ENCODE data around the gene SLX4IP. TPM values are rescaled to one million over a fixed set of nuclear protein-coding genes. Genes with fewer than 3 reads are reported as not detected.

SLX4IP gene
- total RNA-seq, 1 experiment from 2014 or later: 11.1 TPM

DNA sequence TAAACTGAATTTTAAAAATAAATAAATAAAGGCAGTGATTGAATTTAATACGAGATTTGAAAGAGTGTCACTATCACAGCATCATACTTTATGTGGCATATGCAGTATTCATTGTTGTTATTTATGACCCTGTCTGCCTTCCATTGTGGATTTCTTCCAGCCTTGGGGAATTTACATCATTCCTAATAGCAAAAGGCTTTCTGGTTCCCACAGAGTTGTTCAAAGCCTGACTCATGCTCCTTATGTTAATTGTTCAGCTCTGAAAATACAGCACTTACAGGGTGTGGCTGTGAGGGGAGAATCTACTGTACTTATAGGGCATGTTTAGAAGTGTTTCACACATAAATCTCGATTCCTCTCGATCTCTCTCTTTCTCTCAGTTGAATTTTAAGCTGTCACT lies 184.3 kb downstream of the SLX4IP start:
- TF ChIP-seq FOSL1 (IDR thresholded peaks at IDR 0.05; ENCODE audit: low read depth) (peak; percentile 25; the same call in 1 of the 2 replicates), JUND (IDR thresholded peaks at IDR 0.05) (0 out of 2 replicates have a peak, but pooled peaks have one; percentile 20), CBX3 (IDR thresholded peaks at IDR 0.05; ENCODE audit: low read depth) (no peak), ELF1 (IDR thresholded peaks at IDR 0.05; ENCODE audit: borderline replicate concordance, low read depth) (no peak), CEBPB (IDR thresholded peaks at IDR 0.05; ENCODE audit: low read depth) (no peak)
- ChIA-PET POLR2A (no interaction called here), CTCF (no interaction called here), RAD21 (ENCODE audit: low non-redundant PET in 1 of 2, low total read pairs in 2 of 2, uncharacterized antibody in 2 of 2, unreplicated experiment in 2 of 2) (no interaction called here)
- Histone ChIP-seq H3K4me2 (ENCODE audit: low read length) (peak overlapping the region; percentile 43), H3K9me2 (ENCODE audit: insufficient read depth) (no peaks in the 10 kb centered on the region), H3K27ac (ENCODE audit: low read depth, low read length) (no peak overlapping the region), H3K27me3 (ENCODE audit: insufficient read depth, low read length) (no peaks in the 10 kb centered on the region), H3K4me1 (ENCODE audit: control insufficient read depth in 1 of 2, insufficient read depth in 2 of 2, low read length in 2 of 2) (peaks cover 4 to 12% of the 10 kb centered on the region in 2 experiments), H2AFZ (ENCODE audit: low read depth, low read length, poor library complexity, severe bottlenecking) (no peak overlapping the region), H4K20me1 (ENCODE audit: insufficient read depth) (no peaks in the 10 kb centered on the region), H3K9ac (ENCODE audit: low read length) (no peak overlapping the region), H3K79me2 (ENCODE audit: insufficient read depth, low read length) (no peaks in the 10 kb centered on the region), H3K4me3 (replicated peaks in 1 of 2; ENCODE audit: low read depth in 1 of 2, low read length in 2 of 2) (no peak overlapping the region), H3K9me3 (ENCODE audit: control insufficient read depth in 1 of 2, insufficient read depth in 1 of 2, low read depth in 1 of 2, low read length in 2 of 2) (no peaks in the 10 kb centered on the region), H3K36me3 (ENCODE audit: control insufficient read depth in 1 of 2, insufficient read depth in 2 of 2, low read length in 2 of 2) (no peaks in the 10 kb centered on the region)
- BruUV-seq (replicated peaks): no TSS peak
- DNase-seq (ENCODE audit: low read depth, low spot score) (peak; percentile 46), ATAC-seq (peak; percentile 58; the same call in 1 of the 2 replicates)
- intact Hi-C loops (cut with micrococcal nuclease): no loop called here

DNA sequence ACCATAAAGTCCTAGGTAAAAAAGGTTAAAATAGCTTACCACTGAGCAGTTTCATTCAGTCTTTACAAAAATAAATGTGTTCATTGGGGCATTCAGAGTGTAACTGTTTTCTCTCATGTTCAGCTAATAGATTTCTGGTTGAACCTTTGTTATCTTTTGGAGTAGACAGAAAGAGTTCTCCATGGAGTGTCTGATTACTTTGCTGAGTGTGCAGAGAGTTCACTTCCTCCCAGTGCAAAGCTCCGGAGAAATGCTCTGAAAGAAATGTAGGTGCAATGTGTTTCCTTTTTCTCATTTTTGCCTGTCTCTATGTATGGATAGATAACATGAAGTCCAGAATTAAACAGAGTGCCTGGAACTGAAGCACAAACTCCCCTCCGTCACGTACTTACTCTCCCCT lies 186.0 kb downstream of the SLX4IP start:
- CTCF ChIA-PET: no interaction called here
- H3K79me2 ChIP-seq (ENCODE audit: insufficient read depth, low read length): no peaks in the 10 kb centered on the region
- H3K27me3 ChIP-seq (ENCODE audit: insufficient read depth, low read length): no peaks in the 10 kb centered on the region
- BruUV-seq (replicated peaks): no TSS peak
- intact Hi-C loops (cut with micrococcal nuclease): no loop called here
- no peaks in the 10 kb centered on the region for H3K9me2 ChIP-seq (ENCODE audit: insufficient read depth)
- no peaks in the 10 kb centered on the region for H4K20me1 ChIP-seq (ENCODE audit: insufficient read depth)
- no peak overlapping the region for H3K27ac ChIP-seq (ENCODE audit: low read depth, low read length)
- H2AFZ ChIP-seq (ENCODE audit: low read depth, low read length, poor library complexity, severe bottlenecking): no peak overlapping the region
- no peak overlapping the region for H3K4me2 ChIP-seq (ENCODE audit: low read length)
- no peaks in the 10 kb centered on the region for H3K9me3 ChIP-seq (ENCODE audit: control insufficient read depth in 1 of 2, insufficient read depth in 1 of 2, low read depth in 1 of 2, low read length in 2 of 2)
- DNase-seq (ENCODE audit: low read depth, low spot score): no peak
- H3K36me3 ChIP-seq (ENCODE audit: control insufficient read depth in 1 of 2, insufficient read depth in 2 of 2, low read length in 2 of 2): no peaks in the 10 kb centered on the region
- no peak overlapping the region for H3K9ac ChIP-seq (ENCODE audit: low read length)
- no peak overlapping the region for H3K4me3 ChIP-seq (replicated peaks in 1 of 2; ENCODE audit: low read depth in 1 of 2, low read length in 2 of 2)
- POLR2A ChIA-PET: no interaction called here
- no peak for ATAC-seq
- peaks cover 4 to 12% of the 10 kb centered on the region in 2 experiments for H3K4me1 ChIP-seq (ENCODE audit: control insufficient read depth in 1 of 2, insufficient read depth in 2 of 2, low read length in 2 of 2)
- RAD21 ChIA-PET (ENCODE audit: low non-redundant PET in 1 of 2, low total read pairs in 2 of 2, uncharacterized antibody in 2 of 2, unreplicated experiment in 2 of 2): no interaction called here
- no peak for TF ChIP-seq TCF7L2 (IDR thresholded peaks at IDR 0.05; ENCODE audit: borderline replicate concordance, extremely low read depth, insufficient read depth, insufficient read length)
- TF ChIP-seq YY1 (IDR thresholded peaks at IDR 0.05; ENCODE audit: extremely low read depth, insufficient replicate concordance, low read depth, low read length): no peak
- TF ChIP-seq POLR2A (IDR thresholded peaks at IDR 0.05; ENCODE audit: borderline replicate concordance, extremely low read depth, insufficient read depth, insufficient read length): no peak
- no peak for TF ChIP-seq JUND (IDR thresholded peaks at IDR 0.05)
- TF ChIP-seq ELF1 (IDR thresholded peaks at IDR 0.05; ENCODE audit: borderline replicate concordance, low read depth): no peak
- TF ChIP-seq SRF (IDR thresholded peaks at IDR 0.05; ENCODE audit: low read depth): no peak
- no peak for TF ChIP-seq ZNF274 (IDR thresholded peaks at IDR 0.05; ENCODE audit: low read depth, low read length)
- no peak for TF ChIP-seq SIN3A (IDR thresholded peaks at IDR 0.05; ENCODE audit: low read depth)
- TF ChIP-seq, protein P1, sequence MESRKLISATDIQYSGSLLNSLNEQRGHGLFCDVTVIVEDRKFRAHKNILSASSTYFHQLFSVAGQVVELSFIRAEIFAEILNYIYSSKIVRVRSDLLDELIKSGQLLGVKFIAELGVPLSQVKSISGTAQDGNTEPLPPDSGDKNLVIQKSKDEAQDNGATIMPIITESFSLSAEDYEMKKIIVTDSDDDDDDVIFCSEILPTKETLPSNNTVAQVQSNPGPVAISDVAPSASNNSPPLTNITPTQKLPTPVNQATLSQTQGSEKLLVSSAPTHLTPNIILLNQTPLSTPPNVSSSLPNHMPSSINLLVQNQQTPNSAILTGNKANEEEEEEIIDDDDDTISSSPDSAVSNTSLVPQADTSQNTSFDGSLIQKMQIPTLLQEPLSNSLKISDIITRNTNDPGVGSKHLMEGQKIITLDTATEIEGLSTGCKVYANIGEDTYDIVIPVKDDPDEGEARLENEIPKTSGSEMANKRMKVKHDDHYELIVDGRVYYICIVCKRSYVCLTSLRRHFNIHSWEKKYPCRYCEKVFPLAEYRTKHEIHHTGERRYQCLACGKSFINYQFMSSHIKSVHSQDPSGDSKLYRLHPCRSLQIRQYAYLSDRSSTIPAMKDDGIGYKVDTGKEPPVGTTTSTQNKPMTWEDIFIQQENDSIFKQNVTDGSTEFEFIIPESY (IDR thresholded peaks at IDR 0.05; ENCODE audit: extremely low read depth, insufficient replicate concordance, low read length): no peak
- TF ChIP-seq ZFX (IDR thresholded peaks at IDR 0.05): no peak
- TF ChIP-seq EZH2 (IDR thresholded peaks at IDR 0.05): no peak
- no peak for TF ChIP-seq EGR1 (IDR thresholded peaks at IDR 0.05; ENCODE audit: low read depth)
- TF ChIP-seq RAD21 (IDR thresholded peaks at IDR 0.05; ENCODE audit: low read depth): no peak
- no peak for TF ChIP-seq CBX3 (IDR thresholded peaks at IDR 0.05; ENCODE audit: low read depth)
- no peak for TF ChIP-seq POLR2AphosphoS5 (IDR thresholded peaks at IDR 0.05; ENCODE audit: low read depth, low read length)
- TF ChIP-seq CEBPB (IDR thresholded peaks at IDR 0.05; ENCODE audit: low read depth): no peak
- TF ChIP-seq, protein P2, sequence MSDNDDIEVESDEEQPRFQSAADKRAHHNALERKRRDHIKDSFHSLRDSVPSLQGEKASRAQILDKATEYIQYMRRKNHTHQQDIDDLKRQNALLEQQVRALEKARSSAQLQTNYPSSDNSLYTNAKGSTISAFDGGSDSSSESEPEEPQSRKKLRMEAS (IDR thresholded peaks at IDR 0.05): no peak
- no peak for TF ChIP-seq FOSL1 (IDR thresholded peaks at IDR 0.05; ENCODE audit: low read depth)
- TF ChIP-seq EZH2phosphoT487 (IDR thresholded peaks at IDR 0.05; ENCODE audit: borderline replicate concordance): no peak

Measured in HCT116 (cell line).